GM18861 (cell line): Measurements from ENCODE around the gene MSN.

Experiments used
- ATAC-seq: cut with Tn5 transposase; IDR thresholded peaks from one replicate; pipeline ENCODE4 v1.9.1; 2021; ENCODE audit not compliant: unreplicated experiment

Gene MSN

GRCh38 chrX:65673857-65674203, 6.4 kb downstream of the MSN start:
- no peak for ATAC-seq

GRCh38 chrX:65674204-65674893, 6.9 kb downstream of the MSN start:
- ATAC-seq: no peak

- no peak for ATAC-seq
Observed at GRCh38 chrX:65677954-65678469, 10.6 kb downstream of the MSN start.

GRCh38 chrX:65679071-65679540, 11.7 kb downstream of the MSN start:
- no peak for ATAC-seq

GRCh38 chrX:65681810-65682209, 14.4 kb downstream of the MSN start:
- no peak for ATAC-seq

GRCh38 chrX:65685112-65685511, 17.7 kb downstream of the MSN start:
- ATAC-seq: no peak

GRCh38 chrX:65686236-65686635, 18.8 kb downstream of the MSN start:
- no peak for ATAC-seq

- no peak for ATAC-seq
Observed at GRCh38 chrX:65687367-65687766, 19.9 kb downstream of the MSN start.

- peak; percentile 93 for ATAC-seq
Observed at GRCh38 chrX:65688403-65688871, 21.0 kb downstream of the MSN start.

- ATAC-seq: no peak
Observed at GRCh38 chrX:65689377-65689776, 21.9 kb downstream of the MSN start.

GRCh38 chrX:65690057-65690855, 22.8 kb downstream of the MSN start:
- no peak for ATAC-seq

GRCh38 chrX:65695849-65696449, 28.5 kb downstream of the MSN start:
- ATAC-seq: no peak

GRCh38 chrX:65696613-65697012, 29.2 kb downstream of the MSN start:
- ATAC-seq: no peak

GRCh38 chrX:65697211-65697641, 29.8 kb downstream of the MSN start:
- no peak for ATAC-seq

- peak; percentile 47 for ATAC-seq
Observed at GRCh38 chrX:65697915-65698796, 30.7 kb downstream of the MSN start.

GRCh38 chrX:65702956-65703355, 35.5 kb downstream of the MSN start:
- ATAC-seq: no peak

GRCh38 chrX:65705439-65705838, 38.0 kb downstream of the MSN start:
- no peak for ATAC-seq

- ATAC-seq: peak; percentile 61
Observed at GRCh38 chrX:65706041-65706828, 38.8 kb downstream of the MSN start.

- ATAC-seq: no peak
Observed at GRCh38 chrX:65707151-65707550, 39.7 kb downstream of the MSN start.
